ENCODE measurements around the gene GMEB2.
"Not testable (repeated sequence)": the region's sequence is repeated elsewhere in the genome, so short reads cannot be mapped to it uniquely, and the experiment has no call there.

- not testable (repeated sequence) for TF ChIP-seq CTCF, POLR2A, POLR2AphosphoS5 (IDR thresholded peaks at IDR 0.05)
These were observed 25.2 kb downstream of the GMEB2 start for GRCh38 chr20:63601679-63602078.
